ENCODE measurements around the gene CCDC192.

- TF ChIP-seq ZNF274 (IDR thresholded peaks at IDR 0.05; ENCODE audit: low read depth, low read length) (no peak), YY1 (IDR thresholded peaks at IDR 0.05; ENCODE audit: insufficient read depth, insufficient read length) (no peak), SUZ12 (IDR thresholded peaks at IDR 0.05; ENCODE audit: extremely low read depth, insufficient read depth, insufficient read length) (no peak)
Observed at GRCh38 chr5:127699416-127699815, 3.8 kb upstream of the CCDC192 start.

Measured in NT2/D1 (cell line).